Progenitor cell of endocrine pancreas (in vitro differentiated cells): ENCODE data around the gene RGS7. TPM values are rescaled to one million over a fixed set of nuclear protein-coding genes. Genes with fewer than 3 reads are reported as not detected.

ENCODE experiments used
- DNase-seq: peaks from one replicate; pipeline ENCODE4 v3.0.0; 2021; ENCODE audit warnings: low spot score; ENCODE audit not compliant: unreplicated experiment
- H3K27ac Mint-ChIP-seq: 2 replicates; pipeline ENCODE4 v1.8.0; 2021; ENCODE audit warnings: mild to moderate bottlenecking, moderate library complexity, mixed read lengths
- H3K27me3 Mint-ChIP-seq: 2 replicates; pipeline ENCODE4 v1.8.0; 2021; ENCODE audit warnings: mixed read lengths
- H3K36me3 Mint-ChIP-seq: 2 replicates; pipeline ENCODE4 v1.8.0; 2022; ENCODE audit warnings: mixed read lengths; ENCODE audit not compliant: insufficient read depth
- H3K4me1 Mint-ChIP-seq: 2 replicates; pipeline ENCODE4 v1.8.0; 2021; ENCODE audit warnings: low read depth, mixed read lengths
- H3K4me3 Mint-ChIP-seq: 2 replicates; pipeline ENCODE4 v1.8.0; 2021; ENCODE audit warnings: low read depth, mild to moderate bottlenecking, moderate library complexity, mixed read lengths
- H3K9me3 Mint-ChIP-seq: 2 replicates; pipeline ENCODE4 v1.8.0; 2021; ENCODE audit warnings: low read depth, mixed read lengths
- CTCF ChIP-seq: fragments of 200-600 bp; sonication (generic); IDR thresholded peaks from one replicate; pipeline ENCODE4 v1.5.0; 2021; ENCODE audit warnings: antibody characterized with exemption, mild to moderate bottlenecking; ENCODE audit not compliant: unreplicated experiment
- total RNA-seq: library from RNA; stranded (reverse); gene quantifications from 2 replicates; pipeline ENCODE4 v1.2.1, GENCODE V29; 2021

Gene RGS7
- total RNA-seq, 1 donor from 2014 or later: 2.4 TPM

- no peak for TF ChIP-seq CTCF
- no peak overlapping the region for H3K27ac Mint-ChIP-seq
- no peak for DNase-seq
- H3K9me3 Mint-ChIP-seq: peaks cover 7% of the 10 kb centered on the region
- no peaks in the 10 kb centered on the region for H3K36me3 Mint-ChIP-seq
- H3K4me3 Mint-ChIP-seq: no peak overlapping the region
- H3K4me1 Mint-ChIP-seq: no peaks in the 10 kb centered on the region
- H3K27me3 Mint-ChIP-seq: no peaks in the 10 kb centered on the region
Measured at GRCh38 chr1:240876071-240876470, 480.9 kb downstream of the RGS7 start.

- no peaks in the 10 kb centered on the region for H3K9me3 Mint-ChIP-seq
- no peak overlapping the region for H3K4me3 Mint-ChIP-seq
- H3K4me1 Mint-ChIP-seq: peaks cover 2% of the 10 kb centered on the region
- no peak overlapping the region for H3K27ac Mint-ChIP-seq
- no peak for TF ChIP-seq CTCF
- H3K36me3 Mint-ChIP-seq: peaks cover 2% of the 10 kb centered on the region
- DNase-seq: no peak
- no peaks in the 10 kb centered on the region for H3K27me3 Mint-ChIP-seq
Measured at GRCh38 chr1:240869071-240869470, 487.9 kb downstream of the RGS7 start.

- Mint-ChIP-seq H3K27ac (no peak overlapping the region), H3K9me3 (no peaks in the 10 kb centered on the region), H3K4me1 (peaks cover 2% of the 10 kb centered on the region), H3K27me3 (no peaks in the 10 kb centered on the region), H3K4me3 (no peak overlapping the region), H3K36me3 (peaks cover 2% of the 10 kb centered on the region)
- no peak for TF ChIP-seq CTCF
- DNase-seq: no peak
Measured at GRCh38 chr1:240866724-240867123, 490.3 kb downstream of the RGS7 start.

- no peak for DNase-seq
- TF ChIP-seq CTCF: no peak
- no peaks in the 10 kb centered on the region for H3K36me3 Mint-ChIP-seq
- H3K4me1 Mint-ChIP-seq: peaks cover 2% of the 10 kb centered on the region
- H3K27ac Mint-ChIP-seq: no peak overlapping the region
- no peak overlapping the region for H3K4me3 Mint-ChIP-seq
- no peaks in the 10 kb centered on the region for H3K27me3 Mint-ChIP-seq
- H3K9me3 Mint-ChIP-seq: no peaks in the 10 kb centered on the region
Measured at GRCh38 chr1:240860023-240860422, 497.0 kb downstream of the RGS7 start.

GRCh38 chr1:240854367-240854766, 502.6 kb downstream of the RGS7 start:
- Mint-ChIP-seq H3K27ac (no peak overlapping the region), H3K9me3 (peaks cover 12% of the 10 kb centered on the region), H3K4me3 (no peak overlapping the region), H3K27me3 (no peaks in the 10 kb centered on the region), H3K4me1 (no peaks in the 10 kb centered on the region), H3K36me3 (no peaks in the 10 kb centered on the region)
- no peak for TF ChIP-seq CTCF
- DNase-seq: no peak
